OCI-LY3 (cell line): ENCODE results near the gene LSM14B.

Experiments
- H2AFZ ChIP-seq: fragments of 200-600, 300-600 bp; shearing (Covaris generic); 2 replicates; pipeline ENCODE4 v1.6.0; 2014; ENCODE audit warnings: antibody characterized with exemption, low read depth, low read length
- H3K27ac ChIP-seq: fragments of 200-600, 300-600 bp; sonication (generic); 2 replicates; pipeline ENCODE4 v1.5.1; 2014; ENCODE audit warnings: mild to moderate bottlenecking, low read length, moderate library complexity, mixed read lengths
- H3K27me3 ChIP-seq: fragments of 200-600, 300-600 bp; sonication (generic); 2 replicates; pipeline ENCODE4 v1.6.1; 2014; ENCODE audit warnings: low read depth, low read length, mixed read lengths
- H3K36me3 ChIP-seq: fragments of 200-600, 300-600 bp; sonication (generic); replicated peaks from 2 replicates; pipeline ENCODE3; 2014; ENCODE audit warnings: low read depth, low read length, mixed read lengths
- H3K4me1 ChIP-seq: fragments of 300-600, 200-600 bp; sonication (generic); 2 replicates; pipeline ENCODE4 v1.6.1; 2014; ENCODE audit warnings: low read length, mixed read lengths
- H3K4me2 ChIP-seq: fragments of 200-600, 300-600 bp; sonication (generic); 2 replicates; pipeline ENCODE4 v1.6.1; 2014; ENCODE audit warnings: low read length, mixed read lengths
- H3K4me3 ChIP-seq: fragments of 300-600, 200-600 bp; sonication (generic); 2 replicates; pipeline ENCODE4 v1.5.1; 2014; ENCODE audit warnings: antibody characterized with exemption, mild to moderate bottlenecking, low read length, moderate library complexity
- H3K79me2 ChIP-seq: fragments of 300-600, 200-600 bp; shearing (Covaris generic); 2 replicates; pipeline ENCODE4 v1.6.1; 2014; ENCODE audit warnings: mild to moderate bottlenecking, low read length, mixed read lengths
- H3K9ac ChIP-seq: fragments of 300-600, 200-600 bp; shearing (Covaris generic); 2 replicates; pipeline ENCODE4 v1.6.0; 2014; ENCODE audit warnings: mild to moderate bottlenecking, low read length, moderate library complexity
- H3K9me3 ChIP-seq: fragments of 200-600, 300-600 bp; shearing (Covaris generic); 2 replicates; pipeline ENCODE4 v1.6.1; 2014; ENCODE audit warnings: low read length, mixed read lengths; ENCODE audit not compliant: insufficient read depth
- H4K20me1 ChIP-seq: fragments of 200-600, 300-600 bp; sonication (generic); 2 replicates; pipeline ENCODE4 v1.6.1; 2016; ENCODE audit warnings: low read length, mixed read lengths; ENCODE audit not compliant: insufficient read depth
- EZH2phosphoT487 ChIP-seq: fragments of 200-600 bp; shearing (Covaris generic); IDR thresholded peaks from 2 replicates; pipeline ENCODE4 v1.6.1; 2018; ENCODE audit warnings: antibody characterized with exemption, mixed run types, low read depth
- TF ChIP-seq, protein P1 (sequence below): fragments of 200-600, 300-600 bp; sonication (generic); IDR thresholded peaks from 2 replicates; pipeline ENCODE4 v1.5.1; 2014; ENCODE audit warnings: antibody characterized with exemption, low read length, low read depth

Gene LSM14B

GRCh38 chr20:62151835-62152364 lies 29.6 kb downstream of the LSM14B start:
- peaks cover 36% of the 10 kb centered on the region for H4K20me1 ChIP-seq
- no peak overlapping the region for H3K27ac ChIP-seq
- H3K79me2 ChIP-seq, result peaks cover 80% of the 10 kb centered on the region
- H3K27me3 ChIP-seq, result no peaks in the 10 kb centered on the region
- H3K4me2 ChIP-seq, result no peak overlapping the region
- H3K9ac ChIP-seq, result no peak overlapping the region
- no peak overlapping the region for H3K4me3 ChIP-seq
- no peaks in the 10 kb centered on the region for H3K9me3 ChIP-seq
- peaks cover 29% of the 10 kb centered on the region for H3K36me3 ChIP-seq
- no peak overlapping the region for H2AFZ ChIP-seq
- no peak for TF ChIP-seq EZH2phosphoT487
- TF ChIP-seq, protein P1, sequence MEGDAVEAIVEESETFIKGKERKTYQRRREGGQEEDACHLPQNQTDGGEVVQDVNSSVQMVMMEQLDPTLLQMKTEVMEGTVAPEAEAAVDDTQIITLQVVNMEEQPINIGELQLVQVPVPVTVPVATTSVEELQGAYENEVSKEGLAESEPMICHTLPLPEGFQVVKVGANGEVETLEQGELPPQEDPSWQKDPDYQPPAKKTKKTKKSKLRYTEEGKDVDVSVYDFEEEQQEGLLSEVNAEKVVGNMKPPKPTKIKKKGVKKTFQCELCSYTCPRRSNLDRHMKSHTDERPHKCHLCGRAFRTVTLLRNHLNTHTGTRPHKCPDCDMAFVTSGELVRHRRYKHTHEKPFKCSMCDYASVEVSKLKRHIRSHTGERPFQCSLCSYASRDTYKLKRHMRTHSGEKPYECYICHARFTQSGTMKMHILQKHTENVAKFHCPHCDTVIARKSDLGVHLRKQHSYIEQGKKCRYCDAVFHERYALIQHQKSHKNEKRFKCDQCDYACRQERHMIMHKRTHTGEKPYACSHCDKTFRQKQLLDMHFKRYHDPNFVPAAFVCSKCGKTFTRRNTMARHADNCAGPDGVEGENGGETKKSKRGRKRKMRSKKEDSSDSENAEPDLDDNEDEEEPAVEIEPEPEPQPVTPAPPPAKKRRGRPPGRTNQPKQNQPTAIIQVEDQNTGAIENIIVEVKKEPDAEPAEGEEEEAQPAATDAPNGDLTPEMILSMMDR, result no peak
- no peaks in the 10 kb centered on the region for H3K4me1 ChIP-seq

- H4K20me1 ChIP-seq, result peaks cover 16% of the 10 kb centered on the region
- H3K79me2 ChIP-seq, result peaks cover 62% of the 10 kb centered on the region
- no peak overlapping the region for H3K4me2 ChIP-seq
These were observed 33.4 kb downstream of the LSM14B start for GRCh38 chr20:62155428-62156253.

DNA sequence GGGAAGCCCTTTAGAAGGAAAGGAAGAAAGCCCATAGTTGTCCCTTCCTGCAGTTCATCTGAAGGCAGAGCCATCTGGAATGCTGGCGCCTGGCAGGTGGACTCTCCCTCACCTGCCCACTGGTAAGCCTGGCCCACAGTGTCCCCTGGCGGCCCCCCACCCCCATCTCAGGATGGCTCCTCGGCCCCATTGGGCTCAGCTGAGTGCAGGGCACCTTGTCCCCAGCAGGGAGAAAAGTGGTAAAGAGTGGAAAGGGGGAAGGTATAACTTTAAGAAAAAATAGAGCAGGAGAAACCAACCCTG lies 33.9 kb downstream of the LSM14B start:
- TF ChIP-seq, protein P1, result no peak
- TF ChIP-seq EZH2phosphoT487, result no peak
- H3K4me2 ChIP-seq, result no peak overlapping the region
- peaks cover 29% of the 10 kb centered on the region for H3K36me3 ChIP-seq
- no peak overlapping the region for H3K9ac ChIP-seq
- H3K4me1 ChIP-seq, result no peaks in the 10 kb centered on the region
- H2AFZ ChIP-seq, result no peak overlapping the region
- H3K9me3 ChIP-seq, result no peaks in the 10 kb centered on the region
- H3K79me2 ChIP-seq, result peaks cover 56% of the 10 kb centered on the region
- H3K4me3 ChIP-seq, result no peak overlapping the region
- H3K27ac ChIP-seq, result no peak overlapping the region
- H3K27me3 ChIP-seq, result no peaks in the 10 kb centered on the region
- peaks cover 12% of the 10 kb centered on the region for H4K20me1 ChIP-seq

More at GRCh38 chr20:62155428-62156253, 33.4 kb downstream of the LSM14B start:
- no peaks in the 10 kb centered on the region for H3K27me3 ChIP-seq
- no peak for TF ChIP-seq EZH2phosphoT487
- TF ChIP-seq, protein P1, result no peak
- no peak overlapping the region for H3K4me3 ChIP-seq
- no peak overlapping the region for H3K27ac ChIP-seq
- H3K9me3 ChIP-seq, result no peaks in the 10 kb centered on the region
- H3K36me3 ChIP-seq, result peaks cover 29% of the 10 kb centered on the region
- no peak overlapping the region for H3K9ac ChIP-seq
- no peak overlapping the region for H2AFZ ChIP-seq
- no peaks in the 10 kb centered on the region for H3K4me1 ChIP-seq

DNA sequence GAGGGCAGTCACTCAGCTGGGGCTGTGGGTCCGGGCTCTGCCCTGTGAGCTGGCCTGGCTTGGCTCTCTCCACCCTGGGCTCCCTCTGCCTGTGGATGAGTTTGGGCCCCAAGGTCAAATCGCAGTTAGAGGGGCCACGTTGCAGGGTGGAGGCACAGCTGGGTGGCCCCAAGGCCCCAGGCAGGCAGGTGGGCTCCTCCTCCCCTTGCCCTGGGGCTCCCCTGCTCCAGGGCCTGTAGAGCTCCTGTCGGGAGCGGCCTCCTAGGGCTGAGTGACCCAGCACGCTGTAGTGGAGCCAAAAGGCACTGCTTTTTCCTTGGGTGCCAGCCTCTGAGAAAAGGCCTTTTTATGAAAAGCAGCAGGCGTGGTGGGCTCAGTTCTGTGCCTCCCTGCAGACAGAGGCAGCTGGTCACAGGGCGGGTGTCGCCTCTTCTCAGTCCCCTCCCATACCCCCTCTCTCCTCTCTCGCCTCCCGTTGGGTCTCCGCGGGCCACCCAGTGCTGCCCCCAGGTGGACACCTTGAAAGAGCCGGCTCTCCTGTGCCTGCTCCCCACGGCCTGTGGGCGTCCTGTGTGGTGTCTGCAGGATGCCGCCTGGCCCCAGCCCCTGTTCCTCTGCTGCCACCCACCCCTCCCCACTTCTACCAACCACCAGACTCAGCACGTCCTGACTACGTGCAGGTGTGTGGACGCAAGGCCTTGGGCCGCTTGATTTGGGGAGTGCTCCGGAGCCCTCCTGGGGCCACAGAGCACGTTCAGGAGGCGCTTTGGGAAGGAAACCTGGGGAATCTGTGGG lies 34.5 kb downstream of the LSM14B start:
- H2AFZ ChIP-seq, result no peak overlapping the region
- no peaks in the 10 kb centered on the region for H3K9me3 ChIP-seq
- no peak overlapping the region for H3K27ac ChIP-seq
- H3K9ac ChIP-seq, result no peak overlapping the region
- peaks cover 33% of the 10 kb centered on the region for H3K36me3 ChIP-seq
- H3K4me3 ChIP-seq, result no peak overlapping the region
- no peaks in the 10 kb centered on the region for H3K4me1 ChIP-seq
- H3K79me2 ChIP-seq, result peaks cover 50% of the 10 kb centered on the region
- H3K27me3 ChIP-seq, result no peaks in the 10 kb centered on the region
- peaks cover 11% of the 10 kb centered on the region for H4K20me1 ChIP-seq
- no peak overlapping the region for H3K4me2 ChIP-seq
- TF ChIP-seq, protein P1, result peak; percentile 67
- no peak for TF ChIP-seq EZH2phosphoT487
